GM04503 (cell line): ENCODE data around the gene TAS2R13.

ENCODE experiments used
- DNase-seq: peaks from one replicate; pipeline ENCODE4 v3.0.0-alpha.2; 2012; ENCODE audit warnings: low read depth

TAS2R13 gene, protein sequence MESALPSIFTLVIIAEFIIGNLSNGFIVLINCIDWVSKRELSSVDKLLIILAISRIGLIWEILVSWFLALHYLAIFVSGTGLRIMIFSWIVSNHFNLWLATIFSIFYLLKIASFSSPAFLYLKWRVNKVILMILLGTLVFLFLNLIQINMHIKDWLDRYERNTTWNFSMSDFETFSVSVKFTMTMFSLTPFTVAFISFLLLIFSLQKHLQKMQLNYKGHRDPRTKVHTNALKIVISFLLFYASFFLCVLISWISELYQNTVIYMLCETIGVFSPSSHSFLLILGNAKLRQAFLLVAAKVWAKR

GRCh38 chr12:10909462-10909861 is at the start of gene TAS2R13:
TAS2R13 (minus strand) TSS chr12:10909562; CDS start chr12:10909298, 264 bp downstream.
- DNase-seq = no peak

- DNase-seq = no peak
These were observed 48.4 kb upstream of the TAS2R13 start for GRCh38 chr12:10957741-10958140.

DNA sequence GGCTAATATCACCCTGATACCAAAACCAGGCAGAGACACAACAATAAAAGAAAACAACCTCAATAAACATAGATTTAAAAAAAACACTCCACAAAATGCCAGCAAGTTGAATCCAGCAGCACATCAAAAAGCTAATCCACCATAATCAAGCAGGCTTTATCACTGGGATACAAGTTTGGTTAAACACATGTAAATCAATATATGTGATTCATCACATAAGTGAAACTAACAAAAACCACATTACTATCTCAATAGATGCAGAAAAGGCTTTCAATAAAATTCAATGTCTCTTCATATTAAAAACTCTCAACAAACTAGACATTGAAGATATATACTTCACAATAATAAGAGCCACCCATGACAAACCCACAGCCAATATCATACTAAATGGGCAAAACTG is 46.7 kb upstream of the TAS2R13 start:
- no peak for DNase-seq

DNA sequence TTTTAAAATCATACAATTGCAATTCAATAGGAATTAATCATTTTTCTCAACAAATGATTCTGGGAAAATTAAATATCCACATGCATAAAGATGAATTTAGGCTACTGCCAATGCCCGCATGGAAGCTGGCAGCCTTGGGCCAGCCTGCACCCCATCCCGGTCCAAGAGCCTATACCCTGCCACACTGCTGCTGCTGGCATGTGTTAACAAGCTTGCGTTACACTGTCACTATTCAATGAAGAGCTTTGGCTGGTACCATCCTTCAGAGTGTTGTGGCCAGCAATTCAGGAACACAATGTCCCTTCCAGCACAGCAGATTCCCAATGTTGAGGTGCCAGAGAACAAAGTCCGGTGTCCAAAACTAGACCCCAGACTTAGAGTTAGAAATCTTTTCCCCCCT is 43.3 kb upstream of the TAS2R13 start:
- no peak for DNase-seq

GRCh38 chr12:10943167-10943566 is 33.8 kb upstream of the TAS2R13 start:
- no peak for DNase-seq

GRCh38 chr12:10941916-10942607 is 32.7 kb upstream of the TAS2R13 start:
- no peak for DNase-seq

- DNase-seq = no peak
These were observed 32.0 kb upstream of the TAS2R13 start for GRCh38 chr12:10941369-10941768.

- peak; percentile 71 for DNase-seq
These were observed 31.0 kb upstream of the TAS2R13 start for GRCh38 chr12:10940389-10940788.

GRCh38 chr12:10939163-10939562 is 29.8 kb upstream of the TAS2R13 start, which contains the start of gene TAS2R14:
TAS2R14 (minus strand) TSS chr12:10939263; CDS start chr12:10939207, 56 bp downstream.
- no peak for DNase-seq

- DNase-seq = no peak
These were observed 27.1 kb upstream of the TAS2R13 start for GRCh38 chr12:10936506-10936905.

GRCh38 chr12:10928746-10929286 is 19.5 kb upstream of the TAS2R13 start, which contains the start of gene PRH2:
PRH2 (plus strand) TSS chr12:10929236; CDS start chr12:10929274, 38 bp downstream.
- no peak for DNase-seq

DNA sequence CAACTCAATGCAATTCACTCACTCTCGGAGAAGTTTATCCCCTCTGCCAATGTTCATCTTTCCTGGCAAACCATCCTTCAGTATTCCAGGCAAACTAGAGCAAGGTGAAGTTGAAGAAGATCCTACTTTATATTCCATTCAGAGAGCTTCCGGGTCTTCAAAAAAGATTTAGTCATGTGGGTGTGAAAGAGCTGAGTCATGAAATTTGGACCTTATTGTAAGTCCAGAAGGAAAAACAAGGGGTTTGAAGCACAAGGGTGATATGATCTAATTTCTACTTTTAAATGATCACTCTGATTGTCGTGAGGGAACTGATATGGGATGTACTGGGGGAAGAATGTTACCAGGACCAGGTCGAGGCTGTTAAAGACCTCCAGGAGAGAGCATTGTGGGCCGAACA is 16.9 kb upstream of the TAS2R13 start:
- no peak for DNase-seq

DNA sequence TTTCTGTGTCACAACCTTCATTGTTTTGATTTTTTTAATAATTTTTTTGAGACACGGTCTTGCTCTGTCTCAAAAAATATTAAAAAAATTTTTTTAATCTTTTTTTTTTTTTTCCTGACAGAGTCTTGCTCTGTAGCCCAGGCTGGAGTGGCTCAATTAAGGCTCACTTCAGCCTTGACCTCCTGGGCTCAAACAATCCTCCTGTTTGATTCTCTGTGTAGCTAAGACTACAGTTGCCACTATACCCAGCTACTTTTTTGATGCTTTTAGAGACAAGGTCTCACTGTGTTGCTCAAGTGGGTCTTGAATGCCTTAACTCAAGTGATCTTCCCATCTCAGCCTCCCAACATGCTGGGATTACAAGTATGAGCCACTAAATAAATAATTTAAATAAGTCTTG is 10.4 kb upstream of the TAS2R13 start:
- DNase-seq = no peak

DNA sequence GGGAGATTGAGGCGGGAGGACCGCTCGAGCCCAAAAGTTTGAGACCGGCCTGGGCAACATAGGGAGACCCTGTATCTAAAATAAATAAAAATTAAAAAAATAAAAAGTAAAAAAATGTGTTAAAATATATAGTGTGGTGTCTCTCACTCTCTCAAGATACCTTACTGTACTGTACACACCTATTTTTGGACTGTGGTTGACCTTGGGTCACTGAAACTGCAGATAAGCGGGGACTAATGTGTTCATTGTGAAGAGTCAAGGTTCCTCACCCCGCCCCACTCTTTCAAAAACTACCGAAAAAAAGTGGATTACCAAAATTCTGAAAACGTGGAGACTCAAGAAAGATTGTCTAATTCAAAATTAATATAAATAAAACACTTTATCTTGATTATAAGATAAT is 1.0 kb upstream of the TAS2R13 start:
- DNase-seq = no peak

DNA sequence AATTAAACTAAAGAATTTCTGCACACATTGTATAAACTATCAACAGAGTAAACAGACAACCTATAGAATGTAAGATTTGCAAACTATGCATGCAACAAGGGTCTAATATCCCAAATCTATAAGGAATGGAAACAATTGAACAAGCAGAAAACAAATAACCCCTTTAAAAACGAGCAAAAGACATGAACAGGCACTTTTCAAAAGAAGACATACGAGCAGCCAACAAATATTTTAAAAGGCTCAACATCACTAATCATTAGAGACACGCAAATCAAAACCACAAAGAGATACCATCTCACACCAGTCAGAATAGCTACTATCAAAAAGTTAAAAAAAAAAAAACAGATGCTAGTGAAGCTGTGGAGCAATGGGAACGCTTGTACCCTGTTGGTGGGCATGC is 4.7 kb downstream of the TAS2R13 start:
- DNase-seq = no peak

DNA sequence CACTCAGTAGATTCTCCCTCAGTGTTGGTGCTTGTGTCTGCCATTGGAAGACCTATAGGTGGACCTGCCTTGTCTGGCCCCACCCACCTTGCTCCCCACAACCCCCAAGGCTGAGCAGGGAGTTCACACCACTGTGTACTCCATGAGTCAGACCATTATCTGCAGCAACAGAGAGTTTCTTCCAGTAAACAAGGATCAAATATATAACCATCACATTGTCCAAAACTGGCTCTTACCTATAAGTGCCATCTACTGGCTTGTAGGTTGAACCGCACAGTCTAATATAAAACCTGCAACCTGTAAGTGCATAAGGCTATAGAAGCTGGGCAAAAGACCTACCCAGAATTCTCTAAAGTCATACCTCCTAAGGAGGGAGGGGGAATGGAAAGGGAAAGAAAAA is 7.9 kb downstream of the TAS2R13 start:
- no peak for DNase-seq

- DNase-seq = no peak
These were observed 8.4 kb downstream of the TAS2R13 start for GRCh38 chr12:10900972-10901371.

DNA sequence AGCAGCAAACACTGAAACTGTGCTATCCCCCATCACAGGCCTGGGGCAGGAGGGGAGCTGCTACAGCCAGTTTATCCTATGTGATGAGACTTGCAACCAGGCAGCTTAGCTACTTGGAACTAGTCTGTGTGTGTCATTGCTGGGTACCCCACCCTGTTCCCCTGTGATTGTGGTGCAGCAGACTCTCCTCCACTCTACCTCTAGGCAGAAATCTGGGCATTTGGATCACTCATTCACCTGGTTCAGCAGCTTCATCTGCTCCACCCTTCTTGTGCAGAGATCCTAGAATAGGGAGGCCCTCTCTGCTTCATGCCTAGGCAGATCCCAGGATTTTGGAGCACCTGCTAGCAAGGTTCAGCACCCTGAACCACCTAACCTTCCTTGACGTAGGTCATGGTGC is 8.8 kb downstream of the TAS2R13 start:
- no peak for DNase-seq

GRCh38 chr12:10896854-10897253 is 12.5 kb downstream of the TAS2R13 start:
- no peak for DNase-seq

GRCh38 chr12:10891937-10892336 is 17.4 kb downstream of the TAS2R13 start:
- no peak for DNase-seq

GRCh38 chr12:10889226-10889625 is 20.1 kb downstream of the TAS2R13 start:
- no peak for DNase-seq

DNA sequence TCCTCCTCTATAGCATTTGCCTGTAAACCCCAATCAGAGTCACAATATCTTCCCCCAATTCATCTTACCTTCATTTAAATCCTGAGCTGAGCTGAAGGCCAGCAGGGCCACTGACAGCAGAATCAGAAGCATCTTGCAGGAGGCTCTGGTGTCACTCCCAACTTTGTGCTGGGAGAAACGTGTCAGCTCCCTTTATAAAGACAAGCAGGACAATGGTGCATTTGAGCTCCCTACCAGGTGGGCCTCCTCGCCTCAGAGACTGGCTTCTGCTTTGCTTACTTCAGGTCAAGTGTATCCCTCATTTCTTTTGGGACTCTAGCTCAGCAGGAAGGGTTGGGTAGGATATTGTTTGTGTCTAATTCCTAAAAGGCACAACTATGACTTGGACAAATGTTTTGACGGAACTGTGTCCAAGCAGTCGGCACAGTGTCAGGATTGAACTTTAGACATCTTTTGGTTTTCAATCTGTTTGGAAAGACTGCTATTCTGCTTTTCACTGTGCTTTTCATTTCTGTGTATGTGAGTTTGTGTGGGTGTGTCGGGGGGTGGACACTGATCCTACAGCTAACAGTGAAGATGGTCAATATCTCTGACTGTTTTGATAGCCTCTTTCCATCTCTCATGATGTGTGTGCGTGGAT is 25.2 kb downstream of the TAS2R13 start, which contains the start of gene PRH1:
Gene PRH1, minus strand, starts transcription at position 170 of the 640 bp plus-strand sequence. Its CDS starts 38 bp downstream, at position 132.
- DNase-seq = no peak

DNA sequence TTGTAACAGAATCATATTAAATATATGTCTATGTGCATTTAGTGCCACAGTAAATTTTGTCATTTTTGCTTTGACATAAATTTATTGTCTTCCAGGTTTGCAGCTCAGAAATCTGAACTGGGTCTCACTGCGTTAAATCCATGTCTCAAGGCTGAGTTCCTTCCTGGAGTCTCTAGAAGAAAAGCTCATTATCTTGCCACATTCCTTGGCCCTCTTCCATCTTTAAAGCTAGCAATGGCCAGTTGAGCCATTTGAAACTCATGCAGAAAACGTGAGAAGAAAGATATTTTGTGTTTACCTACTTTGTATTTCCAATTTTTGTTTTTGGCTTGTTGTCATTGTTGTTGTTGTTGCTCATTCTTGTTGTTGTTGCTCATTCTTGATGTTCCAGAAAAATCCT is 36.0 kb downstream of the TAS2R13 start:
- DNase-seq = peak; percentile 11
